ENCODE results near the gene NEU1.

The NEU1 gene

GRCh38 chr6:31896493-31896855 lies 33.9 kb upstream of the NEU1 start:
- DNase-seq (ENCODE audit: low spot score) = no peak

GRCh38 chr6:31892821-31893220 lies 30.2 kb upstream of the NEU1 start:
- no peak for DNase-seq (ENCODE audit: low spot score)

- no peak for DNase-seq (ENCODE audit: low spot score)
These were observed 26.8 kb upstream of the NEU1 start for GRCh38 chr6:31889331-31889972.

GRCh38 chr6:31888276-31889258 lies 25.9 kb upstream of the NEU1 start:
- peak; percentile 46 for DNase-seq (ENCODE audit: low spot score)

- no peak for DNase-seq (ENCODE audit: low spot score)
These were observed 24.8 kb upstream of the NEU1 start for GRCh38 chr6:31887173-31888007.

GRCh38 chr6:31886541-31886991 lies 23.9 kb upstream of the NEU1 start:
- no peak for DNase-seq (ENCODE audit: low spot score)

GRCh38 chr6:31884528-31885035 lies 22.0 kb upstream of the NEU1 start:
- DNase-seq (ENCODE audit: low spot score) = no peak

GRCh38 chr6:31883676-31884075 lies 21.1 kb upstream of the NEU1 start:
- DNase-seq (ENCODE audit: low spot score) = no peak

- DNase-seq (ENCODE audit: low spot score) = no peak
These were observed 19.7 kb upstream of the NEU1 start for GRCh38 chr6:31882344-31882743.

GRCh38 chr6:31881136-31881859 lies 18.7 kb upstream of the NEU1 start:
- no peak for DNase-seq (ENCODE audit: low spot score)

GRCh38 chr6:31880616-31881015 lies 18.0 kb upstream of the NEU1 start:
- no peak for DNase-seq (ENCODE audit: low spot score)

GRCh38 chr6:31879901-31880300 lies 17.3 kb upstream of the NEU1 start:
- no peak for DNase-seq (ENCODE audit: low spot score)

- DNase-seq (ENCODE audit: low spot score) = no peak
These were observed 16.5 kb upstream of the NEU1 start for GRCh38 chr6:31879143-31879542.

GRCh38 chr6:31878726-31879125 lies 16.1 kb upstream of the NEU1 start, which contains the start of gene SLC44A4:
SLC44A4 (minus strand) TSS chr6:31878997; CDS start chr6:31878980, 17 bp downstream.
- no peak for DNase-seq (ENCODE audit: low spot score)

- DNase-seq (ENCODE audit: low spot score) = no peak
These were observed 15.6 kb upstream of the NEU1 start for GRCh38 chr6:31878222-31878621.

- no peak for DNase-seq (ENCODE audit: low spot score)
These were observed 15.1 kb upstream of the NEU1 start for GRCh38 chr6:31877651-31878161.

GRCh38 chr6:31877125-31877650 lies 14.6 kb upstream of the NEU1 start:
- no peak for DNase-seq (ENCODE audit: low spot score)

GRCh38 chr6:31876357-31876756 lies 13.7 kb upstream of the NEU1 start:
- no peak for DNase-seq (ENCODE audit: low spot score)

- DNase-seq (ENCODE audit: low spot score) = no peak
These were observed 13.3 kb upstream of the NEU1 start for GRCh38 chr6:31875877-31876276.

- DNase-seq (ENCODE audit: low spot score) = no peak
These were observed 12.4 kb upstream of the NEU1 start for GRCh38 chr6:31874836-31875572.
